Mammary epithelial cell (primary cell): ENCODE data around the gene CFAP251.

ENCODE experiments used
- CTCF ChIP-seq, 2 donors: IDR thresholded peaks in 1 of 2; conservative IDR thresholded peaks in 1 of 2; 2 replicates each; pipeline ENCODE4 v1.5.1; 2011 to 2012; ENCODE audit warnings: inconsistent platforms in 2 of 2, low read length in 2 of 2, mild to moderate bottlenecking in 2 of 2, control low read depth in 1 of 2, low read depth in 1 of 2; ENCODE audit not compliant: insufficient read depth in 1 of 2; ENCODE audit errors: extremely low read depth in 1 of 2
- EZH2 ChIP-seq: IDR thresholded peaks from 2 replicates; pipeline ENCODE4 v1.6.1; 2012; ENCODE audit warnings: low read length, inconsistent platforms, borderline replicate concordance

- TF ChIP-seq CTCF (conservative IDR thresholded peaks at IDR 0.05 in 1 of 2, IDR thresholded peaks at IDR 0.05 in 1 of 2; ENCODE audit: extremely low read depth in 1 of 2, insufficient read depth in 1 of 2, low read depth in 1 of 2, low read length in 2 of 2), result no peak
- TF ChIP-seq EZH2, result no peak
Observed at GRCh38 chr12:121953117-121953692, 34.8 kb downstream of the CFAP251 start.
